Endothelial cell (in vitro differentiated cells): ENCODE results near the gene MYBBP1A. TPM values are rescaled to one million over a fixed set of nuclear protein-coding genes. Genes with fewer than 3 reads are reported as not detected.

ENCODE experiments used
- DNase-seq: peaks from one replicate; pipeline ENCODE4 v3.0.0; 2021; ENCODE audit warnings: low spot score
- H3K27ac Mint-ChIP-seq: one replicate; pipeline ENCODE4 v1.8.0; 2021; ENCODE audit warnings: mixed read lengths, inconsistent platforms; ENCODE audit not compliant: unreplicated experiment
- H3K27me3 Mint-ChIP-seq: one replicate; pipeline ENCODE4 v1.8.0; 2021; ENCODE audit warnings: mild to moderate bottlenecking, moderate library complexity, mixed read lengths, inconsistent platforms; ENCODE audit not compliant: unreplicated experiment
- H3K36me3 Mint-ChIP-seq: one replicate; pipeline ENCODE4 v1.8.0; 2021; ENCODE audit warnings: mild to moderate bottlenecking, low read depth, mixed read lengths, inconsistent platforms; ENCODE audit not compliant: unreplicated experiment
- H3K4me1 Mint-ChIP-seq: one replicate; pipeline ENCODE4 v1.8.0; 2021; ENCODE audit warnings: mild to moderate bottlenecking, mixed read lengths, inconsistent platforms; ENCODE audit not compliant: unreplicated experiment
- H3K4me3 Mint-ChIP-seq: one replicate; pipeline ENCODE4 v1.8.0; 2021; ENCODE audit warnings: mild to moderate bottlenecking, mixed read lengths, inconsistent platforms; ENCODE audit not compliant: unreplicated experiment
- H3K9me3 Mint-ChIP-seq: one replicate; pipeline ENCODE4 v1.8.0; 2021; ENCODE audit warnings: mixed read lengths, inconsistent platforms; ENCODE audit not compliant: unreplicated experiment
- CTCF ChIP-seq: fragments of 200-600 bp; sonication (generic); IDR thresholded peaks from one replicate; pipeline ENCODE4 v1.5.0; 2021; ENCODE audit warnings: antibody characterized with exemption; ENCODE audit not compliant: unreplicated experiment
- total RNA-seq: library from RNA; stranded (reverse); fragmentation: NEBNext Ultra II Directional; extraction: Animal tissue kit (Norgen Biotek cat#: 25700); gene quantifications from one replicate; pipeline ENCODE4 v1.2.1, GENCODE V29; 2021; ENCODE audit not compliant: unreplicated experiment

MYBBP1A gene
- total RNA-seq, 1 donor from 2014 or later = 32.4 TPM

GRCh38 chr17:4541328-4542002, 13.7 kb downstream of the MYBBP1A start:
- Mint-ChIP-seq H3K36me3 (no peaks in the 10 kb centered on the region), H3K4me1 (peaks cover 12% of the 10 kb centered on the region), H3K27ac (peak overlapping the region; percentile 61), H3K9me3 (no peaks in the 10 kb centered on the region), H3K27me3 (peaks cover 50% of the 10 kb centered on the region), H3K4me3 (peak overlapping the region; percentile 47)
- no peak for TF ChIP-seq CTCF
- DNase-seq = peak; percentile 54

- no peaks in the 10 kb centered on the region for H3K36me3 Mint-ChIP-seq
- TF ChIP-seq CTCF = no peak
Observed at GRCh38 chr17:4540687-4541327, 14.4 kb downstream of the MYBBP1A start.

GRCh38 chr17:4540224-4540651, 14.9 kb downstream of the MYBBP1A start:
- Mint-ChIP-seq H3K27me3 (peaks cover 45% of the 10 kb centered on the region), H3K4me3 (no peak overlapping the region), H3K4me1 (peaks cover 17% of the 10 kb centered on the region), H3K36me3 (no peaks in the 10 kb centered on the region), H3K9me3 (no peaks in the 10 kb centered on the region), H3K27ac (peak overlapping the region; percentile 13)
- DNase-seq = peak; percentile 50
- TF ChIP-seq CTCF = no peak

More at GRCh38 chr17:4540687-4541327, 14.4 kb downstream of the MYBBP1A start:
- no peak for DNase-seq
- H3K27me3 Mint-ChIP-seq = peaks cover 44% of the 10 kb centered on the region
- H3K4me3 Mint-ChIP-seq = peak overlapping the region; percentile 47
- peak overlapping the region; percentile 61 for H3K27ac Mint-ChIP-seq
- H3K9me3 Mint-ChIP-seq = no peaks in the 10 kb centered on the region
- H3K4me1 Mint-ChIP-seq = peaks cover 12% of the 10 kb centered on the region

GRCh38 chr17:4539576-4540223, 15.5 kb downstream of the MYBBP1A start:
- H3K9me3 Mint-ChIP-seq = no peaks in the 10 kb centered on the region
- no peaks in the 10 kb centered on the region for H3K36me3 Mint-ChIP-seq
- no peak overlapping the region for H3K4me3 Mint-ChIP-seq
- TF ChIP-seq CTCF = no peak
- H3K27ac Mint-ChIP-seq = no peak overlapping the region
- peaks cover 17% of the 10 kb centered on the region for H3K4me1 Mint-ChIP-seq
- peaks cover 41% of the 10 kb centered on the region for H3K27me3 Mint-ChIP-seq
- no peak for DNase-seq
